OCI-LY3 (cell line): ENCODE data around the gene GOLT1A.
"Not testable (repeated sequence)": the region's sequence is repeated elsewhere in the genome, so short reads cannot be mapped to it uniquely, and the experiment has no call there.

Experiments
- CTCF ChIP-seq: fragments of 200-600, 300-600 bp; sonication (generic); IDR thresholded peaks from 2 replicates; pipeline ENCODE4 v1.5.1; 2014; ENCODE audit warnings: antibody characterized with exemption, low read length, low read depth
- EZH2phosphoT487 ChIP-seq: fragments of 200-600 bp; shearing (Covaris generic); IDR thresholded peaks from 2 replicates; pipeline ENCODE4 v1.6.1; 2018; ENCODE audit warnings: antibody characterized with exemption, mixed run types, low read depth

DNA sequence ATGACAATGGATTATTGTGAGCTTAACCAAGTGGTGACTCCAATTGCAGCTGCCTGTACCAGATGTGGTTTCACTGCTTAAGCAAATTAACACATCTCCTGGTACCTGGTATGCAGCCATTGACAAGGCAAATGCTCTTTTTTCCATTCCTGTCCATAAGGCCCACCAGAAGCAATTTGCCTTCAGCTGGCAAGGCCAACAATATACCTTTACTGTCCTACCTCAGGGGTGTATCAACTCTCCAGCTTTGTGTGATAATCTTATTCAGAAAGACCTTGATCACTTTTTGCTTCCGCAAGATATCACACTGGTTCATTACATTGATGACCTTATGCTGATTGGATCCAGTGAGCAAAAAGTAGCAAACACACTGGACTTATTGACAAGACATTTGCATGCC, 23.7 kb upstream of the GOLT1A start:
- not testable (repeated sequence) for TF ChIP-seq CTCF, EZH2phosphoT487
